GM23338 (cell line): ENCODE data around the gene PPM1H. TPM values are rescaled to one million over a fixed set of nuclear protein-coding genes. Genes with fewer than 3 reads are reported as not detected.

Experiments
- ATAC-seq: fragments of 200-7000 bp; cut with Tn5 transposase; 3 replicates; pipeline ENCODE4 v1.9.1; 2020
- DNase-seq: peaks from one replicate; pipeline ENCODE4 v3.0.0-alpha.2; 2015; ENCODE audit warnings: low spot score
- H2AFZ ChIP-seq: fragments of 200-600 bp; sonication (generic); 2 replicates; pipeline ENCODE4 v1.8.0; 2016; ENCODE audit warnings: antibody characterized with exemption, mild to moderate bottlenecking, moderate library complexity
- H3F3A ChIP-seq: fragments of 200-600 bp; sonication (generic); replicated peaks from 2 replicates; pipeline ENCODE4 v1.8.0; 2017; ENCODE audit warnings: antibody characterized with exemption, mixed run types, low read depth
- H3K27ac ChIP-seq: fragments of 200-600 bp; sonication (generic); 2 replicates; pipeline ENCODE4 v1.6.1; 2016; ENCODE audit warnings: low read depth
- H3K27me3 ChIP-seq: fragments of 200-600 bp; sonication (generic); 2 replicates; pipeline ENCODE4 v1.8.0; 2016; ENCODE audit warnings: mild to moderate bottlenecking, mixed run types, moderate library complexity; ENCODE audit not compliant: insufficient read depth
- H3K36me3 ChIP-seq: fragments of 200-600 bp; sonication (generic); 2 replicates; pipeline ENCODE4 v1.8.0; 2016; ENCODE audit warnings: mild to moderate bottlenecking; ENCODE audit not compliant: insufficient read depth
- H3K4me1 ChIP-seq: fragments of 200-600 bp; sonication (generic); 2 replicates; pipeline ENCODE4 v1.8.0; 2016; ENCODE audit warnings: mild to moderate bottlenecking, moderate library complexity; ENCODE audit not compliant: insufficient read depth
- H3K4me2 ChIP-seq: fragments of 200-600 bp; sonication (generic); 2 replicates; pipeline ENCODE4 v1.7.1; 2017; ENCODE audit warnings: mixed run types
- H3K4me3 ChIP-seq: fragments of 200-600 bp; sonication (generic); 2 replicates; pipeline ENCODE4 v1.6.1; 2016; ENCODE audit warnings: mixed run types
- H3K79me2 ChIP-seq: fragments of 200-600 bp; sonication (generic); replicated peaks from 2 replicates; pipeline ENCODE4 v1.8.0; 2017; ENCODE audit warnings: mild to moderate bottlenecking; ENCODE audit not compliant: insufficient read depth
- H3K9me2 ChIP-seq: fragments of 200-600 bp; sonication (generic); 2 replicates; pipeline ENCODE4 v1.8.0; 2017; ENCODE audit not compliant: insufficient read depth
- H4K20me1 ChIP-seq: fragments of 200-600 bp; sonication (generic); replicated peaks from 2 replicates; pipeline ENCODE4 v1.8.0; 2017; ENCODE audit warnings: mild to moderate bottlenecking; ENCODE audit not compliant: insufficient read depth
- H3K27ac Mint-ChIP-seq: 2 replicates; pipeline ENCODE4 v1.8.0; 2020; ENCODE audit warnings: inconsistent platforms, mild to moderate bottlenecking, moderate library complexity, mixed read lengths
- H3K27me3 Mint-ChIP-seq: 3 replicates; pipeline ENCODE4 v1.8.0; 2022; ENCODE audit warnings: low read depth, mild to moderate bottlenecking, moderate library complexity, mixed read lengths, inconsistent platforms; ENCODE audit not compliant: insufficient read depth, poor library complexity
- H3K36me3 Mint-ChIP-seq: 3 replicates; pipeline ENCODE4 v1.8.0; 2021; ENCODE audit warnings: low read depth, mild to moderate bottlenecking, inconsistent platforms, moderate library complexity, mixed read lengths
- H3K4me1 Mint-ChIP-seq: 3 replicates; pipeline ENCODE4 v1.8.0; 2020; ENCODE audit warnings: mild to moderate bottlenecking, inconsistent platforms, mixed read lengths
- H3K4me3 Mint-ChIP-seq: 3 replicates; pipeline ENCODE4 v1.8.0; 2021; ENCODE audit warnings: moderate library complexity, mild to moderate bottlenecking, inconsistent platforms, mixed read lengths
- H3K9me3 Mint-ChIP-seq: 3 replicates; pipeline ENCODE4 v1.8.0; 2020; ENCODE audit warnings: moderate library complexity, mild to moderate bottlenecking, inconsistent platforms, mixed read lengths
- CREB1 ChIP-seq: fragments of 250-450 bp; sonication (Bioruptor Pico); IDR thresholded peaks from 2 replicates; pipeline ENCODE4 v1.5.0; 2020; ENCODE audit warnings: low read depth, mild to moderate bottlenecking, moderate library complexity
- EZH2 ChIP-seq: fragments of 200-600 bp; sonication (generic); IDR thresholded peaks from one replicate; pipeline ENCODE4 v1.8.0; 2017; ENCODE audit warnings: antibody characterized with exemption, mild to moderate bottlenecking, low read depth; ENCODE audit not compliant: unreplicated experiment
- EZH2phosphoT487 ChIP-seq: fragments of 200-600 bp; sonication (generic); IDR thresholded peaks from one replicate; pipeline ENCODE4 v1.8.1; 2018; ENCODE audit warnings: antibody characterized with exemption; ENCODE audit not compliant: unreplicated experiment
- JUNB ChIP-seq: IDR thresholded peaks from one replicate; pipeline ENCODE4 v1.6.1; 2016; ENCODE audit warnings: antibody characterized with exemption; ENCODE audit not compliant: unreplicated experiment
- NANOG ChIP-seq: IDR thresholded peaks from 2 replicates; pipeline ENCODE4 v1.6.1; 2016; ENCODE audit warnings: antibody characterized with exemption, borderline replicate concordance
- POLR2AphosphoS5 ChIP-seq: IDR thresholded peaks from 2 replicates; pipeline ENCODE4 v1.6.1; 2016; ENCODE audit warnings: antibody characterized with exemption, low read depth
- STAT1 ChIP-seq: IDR thresholded peaks from one replicate; pipeline ENCODE4 v1.6.1; 2016; ENCODE audit warnings: antibody characterized with exemption; ENCODE audit not compliant: unreplicated experiment
- ZNF114 ChIP-seq: fragments of 250-450 bp; sonication (Bioruptor Pico); IDR thresholded peaks from 2 replicates; pipeline ENCODE4 v1.5.0; 2020; ENCODE audit warnings: mild to moderate bottlenecking, moderate library complexity
- ZNF331 ChIP-seq: fragments of 250-450 bp; sonication (Bioruptor Pico); IDR thresholded peaks from 2 replicates; pipeline ENCODE4 v1.5.0; 2020; ENCODE audit warnings: low read depth, mild to moderate bottlenecking, moderate library complexity
- polyA plus RNA-seq: library from polyadenylated mRNA; unstranded; fragments of >200 nt; fragmentation: Nextera tagmentation; extraction: Ambion mirVana; gene quantifications from 2 replicates; pipeline ENCODE4 v1.2.1, GENCODE V29; 2016
- total RNA-seq: library from RNA; depleted of rRNA; stranded (reverse); fragments of >200 nt; shearing (Covaris generic); gene quantifications from 2 replicates; pipeline ENCODE4 v1.2.3, GENCODE V29; 2014
- TF ChIP-seq, protein P1 (sequence below), 2 experiments: fragments of 200-600 bp in 1 of 2; sonication (generic) in 1 of 2; conservative IDR thresholded peaks; 2 replicates each; pipeline versions ENCODE4 v1.5.1 to v1.6.1; 2016 to 2017; ENCODE audit warnings: antibody characterized with exemption in 2 of 2, low read depth in 2 of 2, mild to moderate bottlenecking in 2 of 2, moderate library complexity in 1 of 2
- TF ChIP-seq, protein P2 (sequence below): IDR thresholded peaks from one replicate; pipeline ENCODE4 v1.6.1; 2018; ENCODE audit warnings: antibody characterized with exemption; ENCODE audit not compliant: unreplicated experiment
- TF ChIP-seq, protein P3 (sequence below): IDR thresholded peaks from 2 replicates; pipeline ENCODE4 v1.6.1; 2016; ENCODE audit warnings: antibody characterized with exemption
- TF ChIP-seq, protein P4 (sequence below): fragments of 250-450 bp; sonication (Bioruptor Pico); IDR thresholded peaks from 2 replicates; pipeline ENCODE4 v1.5.0; 2020; ENCODE audit warnings: mild to moderate bottlenecking, moderate library complexity

The PPM1H gene
- total and polyA plus RNA-seq, 2 experiments from 2014 or later = 11.4 to 41.2 TPM

DNA sequence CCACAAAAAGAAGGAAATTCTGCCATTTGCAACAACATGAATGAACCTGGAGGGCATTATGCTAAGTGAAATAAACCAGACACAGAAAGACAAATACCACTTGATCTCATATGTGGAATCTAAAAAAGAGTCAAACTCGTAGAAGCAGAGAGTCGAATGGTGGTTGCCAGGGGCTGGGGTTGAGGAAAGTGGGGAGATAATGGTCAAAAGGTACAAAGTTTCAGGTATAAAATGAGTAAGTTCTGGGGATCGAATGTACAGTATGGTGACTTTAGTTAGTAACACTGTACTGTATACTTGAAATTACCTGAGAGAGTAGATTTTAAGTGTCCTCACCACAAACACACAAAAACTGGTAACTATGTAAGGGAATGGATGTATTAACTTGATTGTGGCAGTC is 129.4 kb downstream of the PPM1H start:
- Mint-ChIP-seq H3K27ac (no peak overlapping the region), H3K27me3 (peaks cover 2% of the 10 kb centered on the region), H3K4me3 (no peak overlapping the region), H3K4me1 (peaks cover 2% of the 10 kb centered on the region; the same call in 2 of the 3 replicates), H3K36me3 (peaks cover 5% of the 10 kb centered on the region), H3K9me3 (no peaks in the 10 kb centered on the region)
- Histone ChIP-seq H3F3A (no peaks in the 10 kb centered on the region), H3K4me1 (no peaks in the 10 kb centered on the region), H3K79me2 (0 out of 2 replicates have a peak, but pooled peaks cover 7% of the 10 kb centered on the region), H3K27ac (no peak overlapping the region), H2AFZ (no peak overlapping the region), H3K4me2 (no peak overlapping the region), H4K20me1 (no peaks in the 10 kb centered on the region), H3K36me3 (no peaks in the 10 kb centered on the region), H3K9me2 (no peaks in the 10 kb centered on the region), H3K27me3 (no peaks in the 10 kb centered on the region), H3K4me3 (no peak overlapping the region)
- no peak for DNase-seq
- no peak for ATAC-seq
- TF ChIP-seq ZNF331 (no peak), CREB1 (no peak), POLR2AphosphoS5 (no peak), ZNF114 (CRISPR knock-in tag) (no peak), EZH2phosphoT487 (no peak), STAT1 (no peak), JUNB (no peak), NANOG (no peak), EZH2 (no peak)
- TF ChIP-seq, protein P1, sequence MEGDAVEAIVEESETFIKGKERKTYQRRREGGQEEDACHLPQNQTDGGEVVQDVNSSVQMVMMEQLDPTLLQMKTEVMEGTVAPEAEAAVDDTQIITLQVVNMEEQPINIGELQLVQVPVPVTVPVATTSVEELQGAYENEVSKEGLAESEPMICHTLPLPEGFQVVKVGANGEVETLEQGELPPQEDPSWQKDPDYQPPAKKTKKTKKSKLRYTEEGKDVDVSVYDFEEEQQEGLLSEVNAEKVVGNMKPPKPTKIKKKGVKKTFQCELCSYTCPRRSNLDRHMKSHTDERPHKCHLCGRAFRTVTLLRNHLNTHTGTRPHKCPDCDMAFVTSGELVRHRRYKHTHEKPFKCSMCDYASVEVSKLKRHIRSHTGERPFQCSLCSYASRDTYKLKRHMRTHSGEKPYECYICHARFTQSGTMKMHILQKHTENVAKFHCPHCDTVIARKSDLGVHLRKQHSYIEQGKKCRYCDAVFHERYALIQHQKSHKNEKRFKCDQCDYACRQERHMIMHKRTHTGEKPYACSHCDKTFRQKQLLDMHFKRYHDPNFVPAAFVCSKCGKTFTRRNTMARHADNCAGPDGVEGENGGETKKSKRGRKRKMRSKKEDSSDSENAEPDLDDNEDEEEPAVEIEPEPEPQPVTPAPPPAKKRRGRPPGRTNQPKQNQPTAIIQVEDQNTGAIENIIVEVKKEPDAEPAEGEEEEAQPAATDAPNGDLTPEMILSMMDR (conservative IDR thresholded peaks at IDR 0.05; ENCODE audit: low read depth in 2 of 2) = no peak
- TF ChIP-seq, protein P2, sequence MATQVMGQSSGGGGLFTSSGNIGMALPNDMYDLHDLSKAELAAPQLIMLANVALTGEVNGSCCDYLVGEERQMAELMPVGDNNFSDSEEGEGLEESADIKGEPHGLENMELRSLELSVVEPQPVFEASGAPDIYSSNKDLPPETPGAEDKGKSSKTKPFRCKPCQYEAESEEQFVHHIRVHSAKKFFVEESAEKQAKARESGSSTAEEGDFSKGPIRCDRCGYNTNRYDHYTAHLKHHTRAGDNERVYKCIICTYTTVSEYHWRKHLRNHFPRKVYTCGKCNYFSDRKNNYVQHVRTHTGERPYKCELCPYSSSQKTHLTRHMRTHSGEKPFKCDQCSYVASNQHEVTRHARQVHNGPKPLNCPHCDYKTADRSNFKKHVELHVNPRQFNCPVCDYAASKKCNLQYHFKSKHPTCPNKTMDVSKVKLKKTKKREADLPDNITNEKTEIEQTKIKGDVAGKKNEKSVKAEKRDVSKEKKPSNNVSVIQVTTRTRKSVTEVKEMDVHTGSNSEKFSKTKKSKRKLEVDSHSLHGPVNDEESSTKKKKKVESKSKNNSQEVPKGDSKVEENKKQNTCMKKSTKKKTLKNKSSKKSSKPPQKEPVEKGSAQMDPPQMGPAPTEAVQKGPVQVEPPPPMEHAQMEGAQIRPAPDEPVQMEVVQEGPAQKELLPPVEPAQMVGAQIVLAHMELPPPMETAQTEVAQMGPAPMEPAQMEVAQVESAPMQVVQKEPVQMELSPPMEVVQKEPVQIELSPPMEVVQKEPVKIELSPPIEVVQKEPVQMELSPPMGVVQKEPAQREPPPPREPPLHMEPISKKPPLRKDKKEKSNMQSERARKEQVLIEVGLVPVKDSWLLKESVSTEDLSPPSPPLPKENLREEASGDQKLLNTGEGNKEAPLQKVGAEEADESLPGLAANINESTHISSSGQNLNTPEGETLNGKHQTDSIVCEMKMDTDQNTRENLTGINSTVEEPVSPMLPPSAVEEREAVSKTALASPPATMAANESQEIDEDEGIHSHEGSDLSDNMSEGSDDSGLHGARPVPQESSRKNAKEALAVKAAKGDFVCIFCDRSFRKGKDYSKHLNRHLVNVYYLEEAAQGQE = no peak
- TF ChIP-seq, protein P3, sequence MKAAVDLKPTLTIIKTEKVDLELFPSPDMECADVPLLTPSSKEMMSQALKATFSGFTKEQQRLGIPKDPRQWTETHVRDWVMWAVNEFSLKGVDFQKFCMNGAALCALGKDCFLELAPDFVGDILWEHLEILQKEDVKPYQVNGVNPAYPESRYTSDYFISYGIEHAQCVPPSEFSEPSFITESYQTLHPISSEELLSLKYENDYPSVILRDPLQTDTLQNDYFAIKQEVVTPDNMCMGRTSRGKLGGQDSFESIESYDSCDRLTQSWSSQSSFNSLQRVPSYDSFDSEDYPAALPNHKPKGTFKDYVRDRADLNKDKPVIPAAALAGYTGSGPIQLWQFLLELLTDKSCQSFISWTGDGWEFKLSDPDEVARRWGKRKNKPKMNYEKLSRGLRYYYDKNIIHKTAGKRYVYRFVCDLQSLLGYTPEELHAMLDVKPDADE = no peak
- TF ChIP-seq, protein P4, sequence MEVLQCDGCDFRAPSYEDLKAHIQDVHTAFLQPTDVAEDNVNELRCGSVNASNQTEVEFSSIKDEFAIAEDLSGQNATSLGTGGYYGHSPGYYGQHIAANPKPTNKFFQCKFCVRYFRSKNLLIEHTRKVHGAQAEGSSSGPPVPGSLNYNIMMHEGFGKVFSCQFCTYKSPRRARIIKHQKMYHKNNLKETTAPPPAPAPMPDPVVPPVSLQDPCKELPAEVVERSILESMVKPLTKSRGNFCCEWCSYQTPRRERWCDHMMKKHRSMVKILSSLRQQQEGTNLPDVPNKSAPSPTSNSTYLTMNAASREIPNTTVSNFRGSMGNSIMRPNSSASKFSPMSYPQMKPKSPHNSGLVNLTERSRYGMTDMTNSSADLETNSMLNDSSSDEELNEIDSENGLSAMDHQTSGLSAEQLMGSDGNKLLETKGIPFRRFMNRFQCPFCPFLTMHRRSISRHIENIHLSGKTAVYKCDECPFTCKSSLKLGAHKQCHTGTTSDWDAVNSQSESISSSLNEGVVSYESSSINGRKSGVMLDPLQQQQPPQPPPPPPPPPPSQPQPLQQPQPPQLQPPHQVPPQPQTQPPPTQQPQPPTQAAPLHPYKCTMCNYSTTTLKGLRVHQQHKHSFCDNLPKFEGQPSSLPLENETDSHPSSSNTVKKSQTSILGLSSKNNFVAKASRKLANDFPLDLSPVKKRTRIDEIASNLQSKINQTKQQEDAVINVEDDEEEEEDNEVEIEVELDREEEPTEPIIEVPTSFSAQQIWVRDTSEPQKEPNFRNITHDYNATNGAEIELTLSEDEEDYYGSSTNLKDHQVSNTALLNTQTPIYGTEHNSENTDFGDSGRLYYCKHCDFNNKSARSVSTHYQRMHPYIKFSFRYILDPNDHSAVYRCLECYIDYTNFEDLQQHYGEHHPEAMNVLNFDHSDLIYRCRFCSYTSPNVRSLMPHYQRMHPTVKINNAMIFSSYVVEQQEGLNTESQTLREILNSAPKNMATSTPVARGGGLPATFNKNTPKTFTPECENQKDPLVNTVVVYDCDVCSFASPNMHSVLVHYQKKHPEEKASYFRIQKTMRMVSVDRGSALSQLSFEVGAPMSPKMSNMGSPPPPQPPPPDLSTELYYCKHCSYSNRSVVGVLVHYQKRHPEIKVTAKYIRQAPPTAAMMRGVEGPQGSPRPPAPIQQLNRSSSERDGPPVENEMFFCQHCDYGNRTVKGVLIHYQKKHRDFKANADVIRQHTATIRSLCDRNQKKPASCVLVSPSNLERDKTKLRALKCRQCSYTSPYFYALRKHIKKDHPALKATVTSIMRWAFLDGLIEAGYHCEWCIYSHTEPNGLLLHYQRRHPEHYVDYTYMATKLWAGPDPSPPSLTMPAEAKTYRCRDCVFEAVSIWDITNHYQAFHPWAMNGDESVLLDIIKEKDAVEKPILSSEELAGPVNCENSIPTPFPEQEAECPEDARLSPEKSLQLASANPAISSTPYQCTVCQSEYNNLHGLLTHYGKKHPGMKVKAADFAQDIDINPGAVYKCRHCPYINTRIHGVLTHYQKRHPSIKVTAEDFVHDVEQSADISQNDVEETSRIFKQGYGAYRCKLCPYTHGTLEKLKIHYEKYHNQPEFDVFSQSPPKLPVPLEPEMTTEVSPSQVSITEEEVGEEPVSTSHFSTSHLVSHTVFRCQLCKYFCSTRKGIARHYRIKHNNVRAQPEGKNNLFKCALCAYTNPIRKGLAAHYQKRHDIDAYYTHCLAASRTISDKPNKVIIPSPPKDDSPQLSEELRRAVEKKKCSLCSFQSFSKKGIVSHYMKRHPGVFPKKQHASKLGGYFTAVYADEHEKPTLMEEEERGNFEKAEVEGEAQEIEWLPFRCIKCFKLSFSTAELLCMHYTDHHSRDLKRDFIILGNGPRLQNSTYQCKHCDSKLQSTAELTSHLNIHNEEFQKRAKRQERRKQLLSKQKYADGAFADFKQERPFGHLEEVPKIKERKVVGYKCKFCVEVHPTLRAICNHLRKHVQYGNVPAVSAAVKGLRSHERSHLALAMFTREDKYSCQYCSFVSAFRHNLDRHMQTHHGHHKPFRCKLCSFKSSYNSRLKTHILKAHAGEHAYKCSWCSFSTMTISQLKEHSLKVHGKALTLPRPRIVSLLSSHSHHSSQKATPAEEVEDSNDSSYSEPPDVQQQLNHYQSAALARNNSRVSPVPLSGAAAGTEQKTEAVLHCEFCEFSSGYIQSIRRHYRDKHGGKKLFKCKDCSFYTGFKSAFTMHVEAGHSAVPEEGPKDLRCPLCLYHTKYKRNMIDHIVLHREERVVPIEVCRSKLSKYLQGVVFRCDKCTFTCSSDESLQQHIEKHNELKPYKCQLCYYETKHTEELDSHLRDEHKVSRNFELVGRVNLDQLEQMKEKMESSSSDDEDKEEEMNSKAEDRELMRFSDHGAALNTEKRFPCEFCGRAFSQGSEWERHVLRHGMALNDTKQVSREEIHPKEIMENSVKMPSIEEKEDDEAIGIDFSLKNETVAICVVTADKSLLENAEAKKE (CRISPR knock-in tag) = no peak
